GM12878 (cell line): ENCODE measurements around the gene CFAP126. TPM values are rescaled to one million over a fixed set of nuclear protein-coding genes. Genes with fewer than 3 reads are reported as not detected.
A peak's percentile ranks its signal among the peaks of the same experiment; 100 is the strongest.

Source experiments
- ATAC-seq: fragments of 200-7000 bp; cut with Tn5 transposase; 3 replicates; pipeline ENCODE4 v1.9.1; 2020; ENCODE audit warnings: mild to moderate bottlenecking, moderate library complexity
- BruUV-seq: library from RNA; stranded (reverse); fragments of 400-500 nt; replicated peaks from 2 replicates; lab custom pipeline; 2021; lab: Mats Ljungman, UMichigan
- CTCF ChIA-PET: fragments of 300-600 bp; sonication (Branson Sonifier 250); formaldehyde crosslinking; extraction: SDS; loops from one replicate; lab custom pipeline; 2021; ENCODE audit warnings: inconsistent platforms; lab: Yijun Ruan, JAX
- POLR2A ChIA-PET: fragments of 350-600 bp; formaldehyde crosslinking; extraction: SDS; loops from one replicate; lab custom pipeline; 2021; ENCODE audit warnings: inconsistent platforms; lab: Charles Lee
- RAD21 ChIA-PET: fragments of 300-600 bp; sonication (Branson Sonifier 250); formaldehyde crosslinking; loops from one replicate; lab custom pipeline; 2023; ENCODE audit warnings: antibody characterized with exemption; ENCODE audit not compliant: unreplicated experiment; lab: Charles Lee
- SMC1A ChIA-PET: fragments of 300-600 bp; sonication (Branson Sonifier 250); formaldehyde crosslinking; loops from one replicate; lab custom pipeline; 2023; ENCODE audit not compliant: unreplicated experiment, uncharacterized antibody; lab: Charles Lee
- DNase-seq: peaks from one replicate; pipeline ENCODE4 v3.0.0-alpha.2; 2011; ENCODE audit warnings: low read depth, low spot score
- FAIRE-seq: peaks from 3 replicates; lab custom pipeline; 2011; peaks lifted over from hg19 to GRCh38; lab: Jason Lieb, UNC
- H2AFZ ChIP-seq: 2 replicates; pipeline ENCODE4 v1.6.0; 2011; ENCODE audit warnings: low read depth, low read length, control low read depth; ENCODE audit not compliant: control insufficient read depth
- H3K27ac ChIP-seq: 2 replicates; pipeline ENCODE4 v1.5.1; 2011; ENCODE audit warnings: control low read depth; ENCODE audit not compliant: control insufficient read depth, insufficient read depth
- H3K27me3 ChIP-seq, 2 experiments: replicated peaks in 1 of 2; 2 replicates each; pipeline versions ENCODE4 v1.6.0 to v1.6.1; 2011; ENCODE audit warnings: low read length in 1 of 2; ENCODE audit not compliant: control insufficient read depth in 2 of 2, insufficient read depth in 2 of 2
- H3K36me3 ChIP-seq, 2 experiments: 2 replicates each; pipeline ENCODE4 v1.5.1; 2011; ENCODE audit warnings: low read length in 1 of 2; ENCODE audit not compliant: control insufficient read depth in 2 of 2, insufficient read depth in 2 of 2
- H3K4me1 ChIP-seq: 2 replicates; pipeline ENCODE4 v1.6.1; 2011; ENCODE audit warnings: mild to moderate bottlenecking, low read length, moderate library complexity, mixed read lengths; ENCODE audit not compliant: control insufficient read depth, insufficient read depth
- H3K4me2 ChIP-seq: 2 replicates; pipeline ENCODE4 v1.6.0; 2011; ENCODE audit warnings: control low read depth; ENCODE audit not compliant: control insufficient read depth, insufficient read depth
- H3K4me3 ChIP-seq: fragments of 200-600 bp; sonication (generic); 2 replicates; pipeline ENCODE4 v1.5.1; 2016
- H3K79me2 ChIP-seq: 2 replicates; pipeline ENCODE4 v1.6.0; 2011; ENCODE audit warnings: low read length; ENCODE audit not compliant: control insufficient read depth, insufficient read depth
- H3K9ac ChIP-seq: 2 replicates; pipeline ENCODE4 v1.8.0; 2011; ENCODE audit warnings: low read length, control low read depth, mixed read lengths; ENCODE audit not compliant: control insufficient read depth, insufficient read depth
- H3K9me3 ChIP-seq: replicated peaks from 3 replicates; pipeline ENCODE4 v1.5.1; 2011; ENCODE audit warnings: mild to moderate bottlenecking, low read length; ENCODE audit not compliant: control insufficient read depth, insufficient read depth
- H4K20me1 ChIP-seq: 2 replicates; pipeline ENCODE4 v1.6.0; 2011; ENCODE audit not compliant: control insufficient read depth, insufficient read depth
- DPF2 ChIP-seq: fragments of 450-650 bp; IDR thresholded peaks from 2 replicates; pipeline ENCODE4 v1.6.1; 2017; ENCODE audit warnings: mild to moderate bottlenecking
- GATAD2B ChIP-seq: fragments of 450-650 bp; conservative IDR thresholded peaks from 2 replicates; pipeline ENCODE4 v1.6.1; 2017; ENCODE audit warnings: low read depth, mild to moderate bottlenecking, moderate library complexity
- LARP7 ChIP-seq: fragments of 450-650 bp; IDR thresholded peaks from 2 replicates; pipeline ENCODE4 v1.6.1; 2017; ENCODE audit warnings: mild to moderate bottlenecking
- MAX ChIP-seq: IDR thresholded peaks from 2 replicates; pipeline ENCODE4 v1.6.1; 2012; ENCODE audit warnings: low read depth, low read length, improper control_type of control experiment
- WGBS: methylation state at CpG from one replicate; pipeline ENCODE4 v1.1.6; 2016; ENCODE audit warnings: low lambda C conversion rate; ENCODE audit not compliant: insufficient replicate concordance, insufficient coverage; ENCODE audit errors: missing lambda C conversion rate; 5-methylcytosine and 5-hydroxymethylcytosine counted together
- in situ Hi-C: fragments of 300-500 bp; cut with MboI; formaldehyde crosslinking; loops from 9 replicates; pipeline ENCODE4 v1.14.3; 2018; ENCODE audit warnings: mixed read lengths
- intact Hi-C: fragments of 100-400 bp; cut with micrococcal nuclease; formaldehyde crosslinking; loops from one replicate; pipeline ENCODE4 v1.14.2; 2022; ENCODE audit not compliant: unreplicated experiment
- polyA plus RNA-seq, 11 experiments: library from polyadenylated mRNA; depleted of rRNA in 4 of 11; unstranded in 6 of 11; stranded (reverse) in 5 of 11; fragments of >200 nt; fragmentation: Nextera tagmentation in 4 of 11; fragmentation: Illumina TruSeq in 1 of 11; extraction: Ambion mirVana in 4 of 11; extraction: Trizol in 1 of 11; gene quantifications; 1 replicate in 1 of 11; 2 replicates in 10 of 11; pipeline versions ENCODE4 v1.2.1 to v1.2.3, GENCODE V29; 2011 to 2016; ENCODE audit warnings: inconsistent platforms in 2 of 11, missing spikeins in 2 of 11, low read depth in 1 of 11
- total RNA-seq, 4 experiments: library from RNA; depleted of rRNA in 3 of 4; stranded (reverse); fragments of >200 nt in 3 of 4; fragmentation: Illumina TruSeq in 1 of 4; extraction: Trizol in 1 of 4; gene quantifications; 2 replicates each; pipeline versions ENCODE4 v1.2.1 to v1.2.3, GENCODE V29; 2013 to 2021

CFAP126 gene
- total and polyA plus RNA-seq, 10 of the 15 experiments (the other 5 are each of a cell fraction or from before 2014, with no cell fraction given) = not detected

- no peak for TF ChIP-seq MAX
- TF ChIP-seq GATAD2B = 0 out of 2 replicates have a peak, but pooled peaks have one; percentile 43
- 0 out of 2 replicates have a peak, but pooled peaks have one; percentile 58 for TF ChIP-seq LARP7
- 0 out of 2 replicates have a peak, but pooled peaks have one; percentile 5 for TF ChIP-seq DPF2
- H3K27ac ChIP-seq = peak overlapping the region; percentile 46; the same call in 1 of the 2 replicates
- RAD21 ChIA-PET = interaction anchor here (0.9 to 1.1 kb wide), 2 partner anchors 8 to 165 kb away, joined by 3 to 4 read pairs; partner anchors contain the start of gene TOMM40L
- ATAC-seq (peak; percentile 40), FAIRE-seq (no peak), DNase-seq (no peak)
- 10% methylated on average over 13 of the region's 13 CpGs for WGBS
- H4K20me1 ChIP-seq = no peaks in the 10 kb centered on the region
- H3K9me3 ChIP-seq = no peaks in the 10 kb centered on the region; the same call in 2 of the 3 replicates
- peaks cover 12% of the 10 kb centered on the region; the same call in 1 of the 2 replicates for H3K4me1 ChIP-seq
- H3K79me2 ChIP-seq = no peaks in the 10 kb centered on the region
- H2AFZ ChIP-seq = peak overlapping the region; percentile 93
- SMC1A ChIA-PET = interaction anchor here (1.1 to 1.8 kb wide), 6 partner anchors 9 to 188 kb away, joined by 3 to 6 read pairs (median 4); partner anchors contain the start of genes CFAP126, NDUFS2, SDHC and TOMM40L
- no peaks in the 10 kb centered on the region for H3K36me3 ChIP-seq
- H3K4me2 ChIP-seq = peak overlapping the region; percentile 98
- no peaks in the 10 kb centered on the region for H3K27me3 ChIP-seq
- peak overlapping the region; percentile 75 for H3K9ac ChIP-seq
- CTCF ChIA-PET = interaction anchor here (0.7 kb wide), 1 partner anchor 8 kb away, joined by 3 read pairs; no protein-coding TSS in a partner anchor
- peak overlapping the region; percentile 86 for H3K4me3 ChIP-seq
- in situ Hi-C loops = no loop called here
- POLR2A ChIA-PET = interaction anchor here (1.1 to 2.6 kb wide), 2 partner anchors 10 to 205 kb away, joined by 3 to 8 read pairs; no protein-coding TSS in a partner anchor
- intact Hi-C loops = loop anchor here (10.0 kb wide), 2 partner anchors 144 to 354 kb away; partner anchors contain the start of gene DUSP12
- BruUV-seq = TSS peak; percentile 95
Measured at GRCh38 chr1:161390559-161390858, 22.8 kb upstream of the CFAP126 start.
